ENCODE data around the gene NFXL1. TPM values are rescaled to one million over a fixed set of nuclear protein-coding genes. Genes with fewer than 3 reads are reported as not detected.

Gene NFXL1
- total and polyA plus RNA-seq, 10 of the 15 experiments (the other 5 are each of a cell fraction or from before 2014, with no cell fraction given), result 8.1 to 16.5 (median 13.1) TPM

- H3K9ac ChIP-seq (ENCODE audit: control insufficient read depth, insufficient read depth, low read length), result no peak overlapping the region
- DNase-seq (ENCODE audit: low read depth, low spot score) (no peak), ATAC-seq (no peak), FAIRE-seq (no peak)
- intact Hi-C loops (cut with micrococcal nuclease; ENCODE audit: unreplicated experiment) (no loop called here), in situ Hi-C loops (cut with MboI) (no loop called here)
- no TSS peak for BruUV-seq (replicated peaks)
- H3K27me3 ChIP-seq (replicated peaks in 1 of 2; ENCODE audit: control insufficient read depth in 2 of 2, insufficient read depth in 2 of 2, low read length in 1 of 2), result no peaks in the 10 kb centered on the region
- peaks cover 0 to 11% of the 10 kb centered on the region in 2 experiments; a peak in 2 of 4 replicates for H3K36me3 ChIP-seq (ENCODE audit: control insufficient read depth in 2 of 2, insufficient read depth in 2 of 2, low read length in 1 of 2)
- no peak overlapping the region for H3K4me3 ChIP-seq
- no peaks in the 10 kb centered on the region for H4K20me1 ChIP-seq (ENCODE audit: control insufficient read depth, insufficient read depth)
- ChIA-PET RAD21 (ENCODE audit: unreplicated experiment) (no interaction called here), POLR2A (no interaction called here), SMC1A (ENCODE audit: uncharacterized antibody, unreplicated experiment) (no interaction called here), CTCF (interaction anchor here (4.3 to 9.0 kb wide), 3 partner anchors 90 to 156 kb away, joined by 46 to 153 read pairs (median 68); no protein-coding TSS in a partner anchor)
- peaks cover 12% of the 10 kb centered on the region for H3K4me1 ChIP-seq (ENCODE audit: control insufficient read depth, insufficient read depth, low read length)
- no peaks in the 10 kb centered on the region; the same call in 1 of the 3 replicates for H3K9me3 ChIP-seq (replicated peaks; ENCODE audit: control insufficient read depth, insufficient read depth, low read length)
- no peaks in the 10 kb centered on the region for H3K79me2 ChIP-seq (ENCODE audit: control insufficient read depth, insufficient read depth, low read length)
- no peak overlapping the region for H3K4me2 ChIP-seq (ENCODE audit: control insufficient read depth, insufficient read depth)
- no peak overlapping the region for H2AFZ ChIP-seq (ENCODE audit: control insufficient read depth, low read depth, low read length)
- no peak overlapping the region for H3K27ac ChIP-seq (ENCODE audit: control insufficient read depth, insufficient read depth)
- TF ChIP-seq CTCF (IDR thresholded peaks at IDR 0.05 in 2 of 3, conservative IDR thresholded peaks at IDR 0.05 in 1 of 3; ENCODE audit: control insufficient read depth in 2 of 3, extremely low read depth in 1 of 3, insufficient read depth in 1 of 3, low read depth in 3 of 3, low read length in 3 of 3) (no peak), ZBTB11 (CRISPR knock-in tag; IDR thresholded peaks at IDR 0.05) (no peak), PML (IDR thresholded peaks at IDR 0.05; ENCODE audit: low read length) (no peak), ZNF217 (IDR thresholded peaks at IDR 0.05) (no peak), NKRF (conservative IDR thresholded peaks at IDR 0.05) (no peak), SMARCA5 (IDR thresholded peaks at IDR 0.05) (no peak), MYC (IDR thresholded peaks at IDR 0.05; ENCODE audit: insufficient read depth, insufficient read length, insufficient replicate concordance, low read length, severe bottlenecking) (no peak), ASH2L (IDR thresholded peaks at IDR 0.05; ENCODE audit: borderline replicate concordance, low read depth) (no peak), MLLT1 (IDR thresholded peaks at IDR 0.05) (no peak), MEF2B (IDR thresholded peaks at IDR 0.05; ENCODE audit: partially characterized antibody, poor library complexity, severe bottlenecking) (no peak), ZNF592 (IDR thresholded peaks at IDR 0.05) (no peak)
Observed at GRCh38 chr4:47842985-47843384, 71.4 kb downstream of the NFXL1 start.
